Left lung (tissue), 10 donors: ENCODE data around the gene MRE11. TPM values are rescaled to one million over a fixed set of nuclear protein-coding genes. Genes with fewer than 3 reads are reported as not detected.

Source experiments
- ATAC-seq: fragments of 200-7000 bp; cut with Tn5 transposase; one replicate; pipeline ENCODE4 v1.9.1; 2020; ENCODE audit warnings: moderate library complexity
- DNase-seq, 4 donors: peaks; one replicate each; pipeline ENCODE4 v3.0.0-alpha.2; 2013 to 2020
- H3K27ac ChIP-seq, 2 donors: fragments of 200-600 bp; sonication (generic) in 1 of 2; one replicate each; pipeline versions ENCODE4 v1.5.0 to v1.8.0; 2020 to 2021
- H3K27me3 ChIP-seq, 2 donors: fragments of 200-600 bp; sonication (generic) in 1 of 2; one replicate each; pipeline versions ENCODE4 v1.5.0 to v1.8.0; 2020 to 2021
- H3K36me3 ChIP-seq, 2 donors: fragments of 200-600 bp; sonication (generic) in 1 of 2; one replicate each; pipeline versions ENCODE4 v1.5.0 to v1.8.0; 2020 to 2021
- H3K4me1 ChIP-seq, 2 donors: fragments of 200-600 bp; one replicate each; pipeline ENCODE4 v1.8.0; 2021
- H3K4me3 ChIP-seq, 2 donors: fragments of 200-600 bp; sonication (generic) in 1 of 2; one replicate each; pipeline versions ENCODE4 v1.5.0 to v1.8.0; 2020 to 2021; ENCODE audit warnings: mild to moderate bottlenecking in 1 of 2
- H3K9me3 ChIP-seq, 2 donors: fragments of 200-600 bp; sonication (generic) in 1 of 2; one replicate each; pipeline versions ENCODE4 v1.5.0 to v1.8.0; 2020 to 2021
- intact Hi-C, 2 donors: fragments of 100-400 bp; cut with DNase I; formaldehyde crosslinking; loops; one replicate each; pipeline versions ENCODE4 v1.11.2 to v1.14.2; 2022
- polyA plus RNA-seq, 6 donors: library from polyadenylated mRNA; unstranded; fragments of 120-200 nt; gene quantifications; one replicate each; pipeline ENCODE4 v1.2.1, GENCODE V29; 2013; ENCODE audit not compliant: insufficient read length in 6 of 6
- total RNA-seq, 2 donors: library from RNA; stranded (reverse); fragmentation: NEBNext Ultra II Directional; extraction: Animal tissue kit (Norgen Biotek cat#: 25700); gene quantifications; one replicate each; pipeline ENCODE4 v1.2.1, GENCODE V29; 2021
- TF ChIP-seq, protein P1 (sequence below), 2 donors: fragments of 200-600 bp; sonication (generic) in 1 of 2; IDR thresholded peaks; one replicate each; pipeline versions ENCODE4 v1.5.0 to v1.8.0; 2021; ENCODE audit warnings: antibody characterized with exemption in 2 of 2
- donor health status: DM: no; HTN: yes; CAD: no.
- donor health status: DM: no; HTN: no; CAD: no.

Gene MRE11
- total and polyA plus RNA-seq, 8 donors: 15.5 to 45.3 (median 33.2) TPM

DNA sequence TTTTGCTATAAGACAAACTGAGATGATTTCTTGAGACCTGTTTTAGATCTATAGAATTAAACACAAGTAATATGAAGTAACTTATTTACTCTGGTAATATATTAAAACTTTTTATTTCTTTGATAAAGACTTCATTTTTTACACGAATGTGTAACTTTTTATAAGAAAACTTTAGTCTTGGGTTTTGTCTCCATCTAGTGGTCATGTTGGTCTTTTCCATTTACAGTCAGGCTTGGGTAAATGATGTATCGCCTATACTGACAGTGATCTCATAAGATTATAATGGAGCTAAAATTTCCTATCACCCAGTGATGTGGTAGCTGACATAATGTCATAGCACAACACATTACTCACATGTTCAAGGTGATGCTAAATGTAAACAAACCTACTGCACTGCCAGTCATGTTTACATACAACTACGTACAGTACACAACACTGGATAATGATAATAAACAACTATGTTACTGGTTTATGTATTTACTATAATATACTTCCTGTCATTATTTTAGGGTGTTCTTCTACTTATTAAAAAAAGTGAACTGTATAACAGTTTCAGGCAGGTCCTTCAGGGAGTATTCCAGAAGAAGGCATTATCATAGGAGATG lies 11.1 kb upstream of the MRE11 start:
- peaks cover 0 to 15% of the 10 kb centered on the region in 2 donors for H3K36me3 ChIP-seq
- DNase-seq: peak in 1 of 4 donors; percentile 46
- no peak overlapping the region for H3K27ac ChIP-seq
- H3K9me3 ChIP-seq: no peaks in the 10 kb centered on the region
- H3K4me1 ChIP-seq: no peaks in the 10 kb centered on the region
- ATAC-seq: peak; percentile 56
- intact Hi-C loops: no loop called here
- H3K4me3 ChIP-seq: no peak overlapping the region
- no peaks in the 10 kb centered on the region for H3K27me3 ChIP-seq
- TF ChIP-seq, protein P1, sequence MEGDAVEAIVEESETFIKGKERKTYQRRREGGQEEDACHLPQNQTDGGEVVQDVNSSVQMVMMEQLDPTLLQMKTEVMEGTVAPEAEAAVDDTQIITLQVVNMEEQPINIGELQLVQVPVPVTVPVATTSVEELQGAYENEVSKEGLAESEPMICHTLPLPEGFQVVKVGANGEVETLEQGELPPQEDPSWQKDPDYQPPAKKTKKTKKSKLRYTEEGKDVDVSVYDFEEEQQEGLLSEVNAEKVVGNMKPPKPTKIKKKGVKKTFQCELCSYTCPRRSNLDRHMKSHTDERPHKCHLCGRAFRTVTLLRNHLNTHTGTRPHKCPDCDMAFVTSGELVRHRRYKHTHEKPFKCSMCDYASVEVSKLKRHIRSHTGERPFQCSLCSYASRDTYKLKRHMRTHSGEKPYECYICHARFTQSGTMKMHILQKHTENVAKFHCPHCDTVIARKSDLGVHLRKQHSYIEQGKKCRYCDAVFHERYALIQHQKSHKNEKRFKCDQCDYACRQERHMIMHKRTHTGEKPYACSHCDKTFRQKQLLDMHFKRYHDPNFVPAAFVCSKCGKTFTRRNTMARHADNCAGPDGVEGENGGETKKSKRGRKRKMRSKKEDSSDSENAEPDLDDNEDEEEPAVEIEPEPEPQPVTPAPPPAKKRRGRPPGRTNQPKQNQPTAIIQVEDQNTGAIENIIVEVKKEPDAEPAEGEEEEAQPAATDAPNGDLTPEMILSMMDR (IDR thresholded peaks at IDR 0.05): peak; percentile 61 to 77

DNA sequence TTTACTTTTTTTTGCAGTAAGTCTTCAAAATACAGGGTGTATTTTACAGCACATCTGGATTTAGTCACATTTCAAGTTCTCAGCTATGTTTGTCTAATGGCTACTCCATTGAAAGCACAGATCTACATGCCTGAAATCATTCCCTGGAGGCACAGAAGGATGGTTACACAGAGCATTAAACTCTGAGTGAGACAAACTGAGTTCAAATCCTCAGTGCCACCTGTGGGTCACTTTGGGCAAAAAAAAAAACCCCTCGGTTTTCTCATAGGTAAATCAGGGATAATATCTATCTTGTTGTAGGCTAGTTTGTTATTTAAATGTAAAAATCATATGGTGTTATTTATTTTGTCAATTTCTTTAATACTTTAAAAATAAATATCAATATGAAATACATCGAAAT lies 7.9 kb upstream of the MRE11 start:
- TF ChIP-seq, protein P1 (IDR thresholded peaks at IDR 0.05): no peak
- no peak overlapping the region for H3K27ac ChIP-seq
- DNase-seq (no peak), ATAC-seq (no peak)
- H3K36me3 ChIP-seq: peaks cover 0 to 47% of the 10 kb centered on the region in 2 donors
- H3K4me1 ChIP-seq: no peaks in the 10 kb centered on the region
- H3K9me3 ChIP-seq: no peaks in the 10 kb centered on the region
- intact Hi-C loops: no loop called here
- no peaks in the 10 kb centered on the region for H3K27me3 ChIP-seq
- no peak overlapping the region for H3K4me3 ChIP-seq

DNA sequence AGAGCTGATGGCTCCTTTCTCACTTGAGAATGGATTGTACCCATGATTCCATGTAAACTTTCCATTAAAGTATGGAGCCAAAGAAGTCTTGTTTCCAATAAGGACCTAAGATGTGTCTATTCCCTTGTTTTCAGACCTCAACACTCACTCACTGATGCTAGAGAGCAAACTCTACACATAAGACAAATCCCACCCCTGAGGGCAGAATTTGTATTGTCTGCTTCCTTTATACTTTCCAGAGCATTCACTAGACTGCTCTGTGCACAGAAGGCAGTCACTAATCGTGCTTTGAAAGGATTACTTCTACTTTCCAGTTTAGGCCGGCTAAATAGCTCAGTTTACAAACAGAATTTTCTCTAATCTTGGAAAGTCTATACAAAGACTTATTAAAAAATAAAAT lies 6.5 kb upstream of the MRE11 start:
- intact Hi-C loops: no loop called here
- ATAC-seq (no peak), DNase-seq (no peak)
- H3K27me3 ChIP-seq: no peaks in the 10 kb centered on the region
- no peak overlapping the region for H3K4me3 ChIP-seq
- peaks cover 0 to 49% of the 10 kb centered on the region in 2 donors for H3K36me3 ChIP-seq
- no peak overlapping the region for H3K27ac ChIP-seq
- TF ChIP-seq, protein P1 (IDR thresholded peaks at IDR 0.05): no peak
- H3K9me3 ChIP-seq: no peaks in the 10 kb centered on the region
- peaks cover 3 to 6% of the 10 kb centered on the region in 2 donors for H3K4me1 ChIP-seq

DNA sequence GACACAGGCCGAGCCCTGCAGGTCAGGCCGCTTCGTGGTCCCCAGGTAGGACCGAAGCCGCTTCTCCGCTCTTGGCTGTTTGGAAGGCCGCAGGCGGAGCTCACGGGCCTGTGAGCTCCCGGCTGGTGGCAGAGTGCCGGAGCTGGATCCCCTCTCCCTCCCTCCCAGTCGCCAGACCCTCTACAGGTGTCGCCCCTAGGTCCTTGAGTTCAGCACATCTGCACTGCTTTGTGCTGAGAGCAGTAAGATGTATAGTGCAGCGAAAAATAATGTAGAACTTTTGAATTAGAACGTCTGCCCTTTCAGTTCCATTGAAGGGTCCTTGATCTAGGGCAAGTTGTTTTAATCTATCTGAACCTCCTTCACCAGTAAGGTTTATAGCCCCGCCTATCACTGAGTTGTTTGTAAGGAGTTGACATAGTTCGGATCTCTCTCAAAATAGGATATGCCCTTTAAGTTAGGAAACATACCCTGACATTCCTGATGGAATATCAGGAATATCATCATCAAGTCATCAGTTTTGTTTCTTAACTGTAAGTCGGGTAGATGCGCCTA lies 559 bp upstream of the MRE11 start:
- Histone ChIP-seq H3K36me3 (peaks cover 0 to 29% of the 10 kb centered on the region in 2 donors), H3K27ac (peak overlapping the region; percentile 68 to 82), H3K27me3 (no peaks in the 10 kb centered on the region), H3K9me3 (no peaks in the 10 kb centered on the region), H3K4me1 (peaks cover 18 to 25% of the 10 kb centered on the region in 2 donors), H3K4me3 (peak overlapping the region; percentile 80 to 82)
- intact Hi-C loops: no loop called here
- peak; percentile 71 for ATAC-seq
- no peak for DNase-seq
- TF ChIP-seq, protein P1 (IDR thresholded peaks at IDR 0.05): no peak

DNA sequence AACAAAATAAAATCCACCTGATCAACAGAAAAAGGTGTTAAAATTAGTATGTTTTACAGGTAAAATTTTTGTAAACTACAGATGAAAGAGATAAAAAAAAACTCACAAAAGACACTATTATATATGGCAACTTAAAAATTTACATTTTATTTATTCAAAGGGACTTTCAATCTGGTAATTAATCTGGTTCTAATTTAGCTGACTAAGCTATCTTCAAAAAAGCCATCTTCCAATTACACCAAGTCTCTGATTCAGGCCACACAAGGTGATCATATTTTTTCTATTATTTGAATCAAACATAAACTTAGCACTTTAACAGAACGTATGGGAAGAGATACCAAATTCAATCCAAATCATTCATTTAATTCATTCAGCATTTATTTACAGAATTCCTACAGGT lies 7.6 kb downstream of the MRE11 start:
- peaks cover 0 to 73% of the 10 kb centered on the region in 2 donors for H3K36me3 ChIP-seq
- no peak for DNase-seq
- no peak for ATAC-seq

More for the DNA sequence above, 7.6 kb downstream of the MRE11 start:
- Histone ChIP-seq H3K27ac (no peak overlapping the region), H3K4me1 (no peaks in the 10 kb centered on the region), H3K4me3 (no peak overlapping the region), H3K9me3 (no peaks in the 10 kb centered on the region), H3K27me3 (no peaks in the 10 kb centered on the region)
- TF ChIP-seq, protein P1 (IDR thresholded peaks at IDR 0.05): no peak
- intact Hi-C loops: no loop called here
